ENCODE results near the gene ARL10.

ARL10 gene

GRCh38 chr5:176389135-176390123, 24.1 kb downstream of the ARL10 start:
- Histone ChIP-seq H3K4me3 (peak overlapping the region; percentile 95), H3K27ac (peak overlapping the region; percentile 91 to 95)
- no peak for TF ChIP-seq CTCF (IDR thresholded peaks at IDR 0.05)
- DNase-seq (ENCODE audit: low spot score) = no peak

DNA sequence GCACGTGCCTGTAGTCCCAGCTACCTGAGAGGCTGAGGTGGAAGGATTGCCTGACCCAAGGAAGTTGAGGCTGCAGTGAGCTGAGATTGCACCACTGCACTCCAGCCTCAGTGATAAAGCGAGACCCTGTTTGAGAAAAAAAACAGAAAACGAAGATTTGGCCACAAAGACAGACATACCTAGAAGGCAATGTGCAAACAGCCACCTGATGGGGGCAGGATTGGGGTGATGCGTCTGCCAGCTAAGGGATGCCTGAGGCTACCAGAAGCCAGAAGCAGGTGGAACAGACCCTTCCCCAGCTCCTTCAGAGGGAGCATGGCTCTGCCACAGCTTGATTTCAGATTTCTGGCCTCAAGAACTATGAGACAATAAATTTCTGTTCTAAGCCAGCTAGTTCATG, 26.2 kb downstream of the ARL10 start:
- no peak for TF ChIP-seq CTCF (IDR thresholded peaks at IDR 0.05)
- DNase-seq (ENCODE audit: low spot score) = no peak
- Histone ChIP-seq H3K4me3 (no peak overlapping the region), H3K27ac (no peak overlapping the region)

DNA sequence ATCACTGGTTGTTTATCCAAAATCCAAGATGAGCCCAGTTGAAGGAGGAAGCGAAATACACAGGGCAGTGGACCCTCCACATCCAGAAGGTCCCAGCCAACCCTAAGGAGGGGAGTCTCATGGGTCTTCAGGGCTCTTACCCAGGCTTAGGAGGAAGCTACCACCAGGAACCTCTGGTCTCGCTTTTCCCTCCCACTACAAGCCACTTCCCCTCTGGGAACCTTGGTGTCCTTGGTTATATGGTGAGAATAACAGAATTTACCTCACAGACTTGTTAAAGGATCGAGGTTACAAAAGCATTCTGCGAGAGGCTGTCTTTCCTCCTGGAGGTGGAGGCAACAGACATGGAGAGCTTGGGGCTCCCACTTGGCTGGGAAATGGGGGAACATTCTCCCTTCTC, 26.7 kb downstream of the ARL10 start:
- H3K27ac ChIP-seq = no peak overlapping the region

GRCh38 chr5:176392526-176392925, 27.2 kb downstream of the ARL10 start:
- no peak overlapping the region for H3K4me3 ChIP-seq
- TF ChIP-seq CTCF (IDR thresholded peaks at IDR 0.05) = no peak
- no peak for DNase-seq (ENCODE audit: low spot score)
- H3K27ac ChIP-seq = no peak overlapping the region

More for the DNA sequence above, 26.7 kb downstream of the ARL10 start:
- H3K4me3 ChIP-seq = no peak overlapping the region
- no peak for TF ChIP-seq CTCF (IDR thresholded peaks at IDR 0.05)
- DNase-seq (ENCODE audit: low spot score) = no peak

GRCh38 chr5:176394096-176394495, 28.8 kb downstream of the ARL10 start:
- TF ChIP-seq CTCF (IDR thresholded peaks at IDR 0.05) = no peak
- H3K27ac ChIP-seq = no peak overlapping the region

DNA sequence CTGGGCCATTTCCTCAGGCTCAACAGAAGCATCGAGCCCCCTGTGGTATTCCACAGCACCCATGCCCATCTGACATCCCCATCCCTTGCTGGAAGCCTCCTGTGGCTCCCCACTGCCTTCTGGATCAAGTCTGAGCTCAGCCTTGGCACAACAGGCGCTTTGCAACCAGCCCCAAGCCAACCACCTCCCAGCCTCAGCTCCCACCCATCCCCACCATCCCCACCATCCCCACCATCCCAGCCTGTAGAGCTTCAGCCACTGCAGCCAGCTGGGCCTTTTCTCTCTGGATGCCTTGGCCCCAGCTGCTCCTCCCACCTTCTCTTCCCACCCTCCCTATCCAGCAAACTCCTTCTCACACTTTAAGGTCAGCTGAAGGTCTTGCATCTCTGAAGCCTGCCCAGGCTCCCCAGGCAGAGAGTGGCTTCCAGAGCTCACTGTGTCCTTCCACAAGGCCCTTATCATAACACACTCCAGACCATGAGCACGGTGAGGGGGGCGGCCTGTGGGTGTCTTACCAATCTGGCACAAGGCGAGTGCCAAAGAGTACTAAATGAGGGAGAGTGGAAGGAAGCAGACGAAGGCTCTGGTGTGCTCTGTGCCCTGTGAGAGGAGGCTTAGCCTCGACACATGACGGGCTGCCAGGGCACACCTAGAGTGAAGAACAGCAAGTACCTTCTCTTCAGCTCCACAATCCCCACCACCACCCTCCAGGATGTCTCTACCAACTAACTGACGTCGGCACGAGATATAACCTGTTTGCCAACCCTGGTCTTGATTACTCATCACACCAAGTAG, 29.8 kb downstream of the ARL10 start:
- TF ChIP-seq CTCF (IDR thresholded peaks at IDR 0.05) = no peak
- Histone ChIP-seq H3K27ac (no peak overlapping the region), H3K4me3 (no peak overlapping the region)
- no peak for DNase-seq (ENCODE audit: low spot score)

More at GRCh38 chr5:176394096-176394495, 28.8 kb downstream of the ARL10 start:
- no peak for DNase-seq (ENCODE audit: low spot score)
- H3K4me3 ChIP-seq = no peak overlapping the region
